SH-SY5Y (cell line): ENCODE data around the gene ARHGAP4.

Experiments
- GATA2 ChIP-seq: IDR thresholded peaks from 2 replicates; pipeline ENCODE4 v1.6.1; 2011; ENCODE audit warnings: mild to moderate bottlenecking, low read depth, low read length
- GATA3 ChIP-seq: IDR thresholded peaks from 2 replicates; pipeline ENCODE4 v1.6.1; 2011; ENCODE audit warnings: low read depth, mild to moderate bottlenecking, low read length, moderate library complexity

DNA sequence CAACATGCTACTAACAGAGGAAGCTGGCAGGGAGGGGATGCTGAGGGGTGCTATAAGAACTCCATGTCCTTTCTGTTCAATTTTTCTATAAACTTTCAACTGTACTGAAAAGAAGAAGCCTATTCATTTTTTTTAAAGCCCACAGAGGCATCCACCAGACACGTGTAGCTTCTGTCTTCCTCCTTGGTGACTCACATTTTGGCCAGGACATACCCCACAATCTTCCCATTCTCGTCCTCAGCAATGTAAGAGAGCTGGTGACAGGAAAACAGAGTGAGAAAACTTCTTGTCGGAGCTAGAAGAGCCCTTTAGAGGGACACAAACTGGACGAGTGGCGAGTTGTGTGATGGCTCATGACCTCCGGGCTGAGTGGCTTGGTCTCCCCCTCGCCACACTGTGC is 7.7 kb upstream of the ARHGAP4 start:
- no peak for TF ChIP-seq GATA3
- no peak for TF ChIP-seq GATA2
